ENCODE data around the gene INPP5A.

INPP5A gene

GRCh38 chr10:132517951-132518521 is 19.6 kb upstream of the INPP5A start:
- no peak for DNase-seq (ENCODE audit: low read depth in 1 of 2, low spot score in 1 of 2)

DNA sequence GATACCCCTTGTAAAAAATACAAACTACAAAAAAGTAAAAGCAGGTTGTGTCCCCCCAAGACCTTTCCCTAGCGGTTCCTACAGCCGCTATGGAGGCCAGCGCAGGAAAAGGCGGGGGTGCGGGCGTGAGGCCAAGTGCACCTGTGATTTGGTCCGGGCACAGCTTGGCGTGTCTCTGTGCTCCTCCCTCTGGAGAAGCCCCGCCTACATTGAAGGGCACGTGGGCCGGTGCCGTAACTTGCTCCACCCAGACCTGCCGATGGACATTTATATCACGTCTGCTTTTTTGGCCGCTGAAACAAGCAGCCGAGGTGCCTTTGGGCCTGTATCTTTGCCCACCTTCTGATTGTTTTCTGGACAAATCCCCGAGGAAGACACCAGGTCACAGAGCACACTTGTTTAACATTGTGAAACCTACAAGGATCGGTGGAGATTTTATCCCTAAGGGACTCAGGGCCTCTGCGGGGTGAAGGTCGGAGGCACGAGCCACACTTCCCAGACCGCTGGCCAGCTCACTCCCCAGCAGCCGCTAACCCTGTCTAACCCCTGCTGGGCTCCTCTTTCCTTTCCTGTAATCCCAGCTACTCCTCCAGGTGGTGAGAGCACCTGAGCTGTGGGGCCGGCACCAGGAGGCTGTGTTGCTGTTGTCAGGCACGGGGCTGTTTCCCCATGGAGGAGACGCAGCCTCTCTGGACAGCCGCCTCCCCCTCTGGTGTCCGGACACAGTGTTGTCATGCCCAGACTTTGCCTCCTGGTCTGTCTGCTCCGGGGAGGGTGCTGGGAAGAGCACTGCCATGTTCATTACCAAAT is 18.8 kb upstream of the INPP5A start:
- DNase-seq (ENCODE audit: low read depth in 1 of 2, low spot score in 1 of 2), result no peak

GRCh38 chr10:132519382-132520176 is 18.0 kb upstream of the INPP5A start:
- no peak for DNase-seq (ENCODE audit: low read depth in 1 of 2, low spot score in 1 of 2)

- no peak for DNase-seq (ENCODE audit: low read depth in 1 of 2, low spot score in 1 of 2)
These were observed 17.3 kb upstream of the INPP5A start for GRCh38 chr10:132520177-132520811.

DNA sequence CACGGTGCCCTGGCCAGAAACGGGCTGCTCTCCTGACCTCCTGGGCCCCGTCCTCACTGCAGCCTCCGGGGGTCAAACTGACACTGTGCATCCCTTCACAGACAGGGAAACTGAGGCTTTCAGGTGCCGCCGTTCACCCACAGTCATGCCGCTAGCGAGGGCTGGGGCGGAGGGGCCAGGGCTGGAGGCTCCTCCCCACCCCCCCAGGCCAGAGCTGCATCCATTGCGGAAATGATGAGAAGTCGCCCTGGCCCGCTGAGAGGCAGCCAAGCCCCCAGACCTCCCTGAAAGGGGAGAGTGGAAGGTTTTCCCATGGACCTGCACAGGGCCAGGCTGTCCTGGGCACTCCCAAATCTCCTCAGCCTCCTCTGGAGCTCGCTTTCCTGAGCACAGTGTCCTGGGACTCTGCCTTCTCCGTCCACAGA is 16.5 kb upstream of the INPP5A start:
- no peak for DNase-seq (ENCODE audit: low read depth in 1 of 2, low spot score in 1 of 2)

- no peak for DNase-seq (ENCODE audit: low read depth in 1 of 2, low spot score in 1 of 2)
These were observed 16.0 kb upstream of the INPP5A start for GRCh38 chr10:132521466-132522102.

- no peak for DNase-seq (ENCODE audit: low read depth in 1 of 2, low spot score in 1 of 2)
These were observed 14.8 kb upstream of the INPP5A start for GRCh38 chr10:132522521-132523411.

DNA sequence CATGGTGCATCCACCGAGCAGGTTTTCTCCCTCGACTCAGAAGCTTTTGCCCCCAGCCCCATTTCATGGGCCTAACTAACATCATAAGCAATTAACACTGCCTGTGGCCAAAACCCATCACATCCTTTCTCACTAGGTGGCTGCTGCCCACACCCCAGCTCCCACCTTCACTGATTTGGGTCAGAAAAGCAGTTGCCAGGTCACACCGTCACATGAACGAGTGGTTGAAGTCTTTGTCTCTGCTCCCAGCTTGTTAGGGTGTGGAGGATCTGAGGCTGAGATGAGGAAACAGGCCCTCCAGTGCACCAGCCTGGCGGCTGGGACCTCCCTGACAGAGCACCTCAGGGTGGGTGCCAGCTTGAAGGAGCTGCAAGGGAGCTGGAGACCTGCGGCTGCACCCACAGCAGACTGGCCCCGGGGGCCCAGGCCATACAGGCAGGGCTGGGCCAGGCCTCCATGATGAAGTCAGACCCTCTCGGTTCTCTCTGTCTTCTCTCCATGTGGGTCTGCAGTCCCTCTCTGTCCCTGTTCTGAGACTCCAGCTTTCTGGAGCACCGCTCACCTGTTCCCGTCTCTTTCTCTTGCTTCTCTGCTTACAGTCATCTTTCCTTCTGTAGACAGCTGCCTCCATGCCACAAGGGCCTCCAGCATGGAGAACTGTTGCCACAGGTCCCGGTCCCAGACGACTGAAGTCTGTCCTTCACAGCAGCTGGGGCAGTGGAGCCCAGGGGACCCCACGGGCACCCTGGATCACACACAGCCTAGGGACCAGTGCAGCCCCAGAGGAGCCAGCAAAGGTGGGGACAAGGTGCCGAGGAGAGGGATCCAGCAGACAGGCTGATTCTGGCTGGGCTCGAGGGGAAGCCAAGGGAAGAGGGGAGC is 13.8 kb upstream of the INPP5A start:
- DNase-seq (ENCODE audit: low read depth in 1 of 2, low spot score in 1 of 2), result no peak

- DNase-seq (ENCODE audit: low read depth in 1 of 2, low spot score in 1 of 2), result no peak
These were observed 12.9 kb upstream of the INPP5A start for GRCh38 chr10:132524443-132525285.

- DNase-seq (ENCODE audit: low read depth in 1 of 2, low spot score in 1 of 2), result no peak
These were observed 10.9 kb upstream of the INPP5A start for GRCh38 chr10:132526676-132527075.

DNA sequence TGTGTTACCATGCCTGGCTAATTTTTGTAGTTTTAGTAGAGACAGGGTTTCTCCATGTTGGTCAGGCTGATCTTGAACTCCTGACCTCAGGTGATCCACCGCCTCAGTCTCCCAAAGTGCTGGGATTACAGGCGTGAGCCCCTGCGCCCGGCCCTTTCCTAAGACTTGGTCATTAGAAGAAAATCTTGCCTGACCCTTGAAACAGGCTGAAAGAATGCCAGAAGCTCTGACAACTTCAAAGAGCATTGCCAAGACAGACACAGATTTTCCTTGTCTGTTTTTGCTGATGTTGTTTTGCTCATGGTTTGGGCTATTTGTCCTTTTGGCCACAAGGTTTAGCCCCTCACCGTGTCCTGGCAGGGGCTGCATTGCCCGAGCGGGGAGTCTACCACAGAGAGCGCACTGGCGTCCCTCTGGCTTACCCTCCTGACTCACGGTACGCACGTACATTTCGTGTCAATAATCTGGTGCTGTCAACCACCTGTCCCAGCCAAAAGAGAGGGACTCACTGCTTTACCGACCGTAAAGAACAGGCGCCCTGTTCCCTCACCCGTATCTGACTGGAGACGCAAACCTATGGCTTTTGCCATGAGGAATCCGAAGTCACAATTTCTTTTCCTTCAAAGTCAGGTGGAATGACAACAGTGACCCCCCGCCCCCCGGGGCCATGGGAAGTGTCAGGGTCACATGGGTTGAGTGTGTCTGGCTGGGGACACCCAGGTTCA is 10.1 kb upstream of the INPP5A start:
- no peak for DNase-seq (ENCODE audit: low read depth in 1 of 2, low spot score in 1 of 2)

DNA sequence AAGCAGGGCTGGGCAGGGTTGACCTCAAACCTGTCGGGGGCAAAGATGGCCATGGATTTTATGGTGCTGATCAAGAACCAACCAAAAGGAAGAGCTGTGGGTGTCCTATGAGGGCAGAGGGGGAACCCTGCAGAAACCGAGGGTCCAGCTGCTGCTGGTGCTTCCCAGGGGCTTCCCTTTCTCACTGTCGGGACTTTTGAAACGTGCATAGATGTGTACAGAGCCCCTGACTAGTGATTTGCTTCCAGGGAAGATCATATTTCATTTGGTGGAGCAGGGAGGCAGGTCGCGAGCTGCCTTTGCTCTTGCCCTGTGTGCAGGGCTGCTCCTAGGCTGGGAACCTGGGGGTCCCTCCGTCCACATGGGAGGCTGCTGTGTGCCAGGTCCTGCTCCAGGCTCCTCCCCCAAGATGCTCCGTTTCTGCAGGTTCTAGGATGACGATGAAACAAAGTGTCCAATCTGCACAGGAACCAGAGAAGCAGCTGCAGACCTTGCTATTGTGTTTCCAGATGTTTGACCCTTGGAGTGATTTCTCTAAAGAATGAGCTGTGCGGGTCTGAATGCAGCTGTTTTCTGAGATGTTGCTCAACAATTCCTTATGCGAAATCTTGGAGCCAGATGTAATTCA is 9.4 kb upstream of the INPP5A start:
- no peak for DNase-seq (ENCODE audit: low read depth in 1 of 2, low spot score in 1 of 2)

GRCh38 chr10:132532179-132532578 is 5.4 kb upstream of the INPP5A start:
- DNase-seq (ENCODE audit: low read depth in 1 of 2, low spot score in 1 of 2), result no peak

DNA sequence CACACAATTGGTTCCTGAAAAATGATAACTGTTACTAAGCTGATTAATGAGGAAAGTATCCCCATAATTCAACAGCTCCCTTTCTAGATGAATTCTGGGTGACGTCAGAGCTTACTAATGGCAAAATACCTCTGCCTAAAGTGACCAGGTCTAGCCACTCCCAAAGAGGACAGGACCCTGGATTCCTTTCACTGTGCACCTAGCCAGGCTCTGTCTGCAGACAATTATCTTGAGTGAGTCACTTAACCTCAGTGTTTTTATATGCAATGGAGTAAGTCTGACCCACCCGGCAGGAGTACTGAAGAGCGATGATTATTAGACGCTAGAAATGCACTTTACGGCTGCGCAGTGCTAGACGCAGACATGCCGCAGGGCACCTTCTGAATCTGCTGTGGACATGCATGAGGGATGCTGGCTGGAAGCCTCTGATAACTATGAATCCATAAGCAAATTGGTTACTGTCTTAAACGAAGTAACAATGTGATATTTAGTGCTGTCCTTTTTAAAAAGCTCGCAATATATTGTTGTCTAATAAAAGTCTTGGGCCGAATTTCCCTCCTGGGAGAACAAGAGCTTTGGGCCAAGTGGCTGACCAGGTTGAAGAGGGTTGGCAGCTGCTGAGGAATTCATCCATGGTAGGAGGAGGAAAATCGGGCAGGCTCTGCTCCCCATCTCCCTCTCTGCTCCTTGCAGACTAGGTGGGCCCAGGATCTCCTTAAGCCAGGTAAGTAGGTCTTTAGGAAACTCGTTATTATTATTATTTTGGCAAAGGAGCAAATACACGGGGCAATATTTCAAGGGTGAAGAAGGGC is 4.6 kb upstream of the INPP5A start:
- DNase-seq (ENCODE audit: low read depth in 1 of 2, low spot score in 1 of 2), result no peak

- DNase-seq (ENCODE audit: low read depth in 1 of 2, low spot score in 1 of 2), result no peak
These were observed 3.9 kb upstream of the INPP5A start for GRCh38 chr10:132533571-132534260.
